Measurements from ENCODE around the gene PRDM16. TPM values are rescaled to one million over a fixed set of nuclear protein-coding genes. Genes with fewer than 3 reads are reported as not detected.

PRDM16 gene
- total RNA-seq, 1 experiment from 2014 or later, result 22.3 TPM

DNA sequence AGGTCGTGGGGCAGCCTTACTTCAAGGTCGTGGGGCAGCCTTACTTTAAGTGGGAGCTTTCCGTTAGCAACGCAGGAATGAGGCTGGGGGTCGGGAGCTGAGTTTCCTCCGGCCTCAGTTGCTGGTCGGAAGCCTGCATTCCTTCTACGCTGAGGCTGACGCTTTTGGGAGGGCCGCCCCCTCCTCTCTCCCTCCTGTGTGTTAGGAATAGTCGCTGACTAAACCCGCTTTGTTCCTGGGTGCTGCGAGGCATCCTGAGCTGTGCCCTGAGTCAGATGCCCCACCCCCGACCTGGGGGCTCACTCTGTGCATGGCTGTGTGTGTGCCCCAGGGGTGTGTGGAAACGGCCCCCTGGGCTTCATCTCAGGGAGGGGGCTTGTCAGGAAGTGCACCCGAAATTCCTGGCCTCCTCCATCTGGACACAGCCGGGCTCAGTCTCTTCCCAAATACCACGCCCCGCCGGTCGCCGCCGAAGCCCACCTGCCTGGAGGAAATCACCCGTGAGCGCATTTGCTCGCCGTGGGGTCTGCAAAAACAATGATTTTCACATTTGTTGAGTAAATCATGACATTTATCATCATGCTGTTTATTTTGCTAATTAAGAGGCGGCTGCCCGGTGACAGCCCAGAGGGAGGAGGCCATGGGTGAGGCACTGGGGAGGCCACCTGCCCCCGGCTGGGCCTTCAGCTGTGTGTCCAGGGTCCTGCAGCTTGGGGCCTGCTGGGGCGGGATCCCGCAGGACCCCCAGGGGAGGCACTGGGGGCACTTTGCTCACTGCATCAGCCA, 121.4 kb downstream of the PRDM16 start:
- POLR2A ChIA-PET, result no interaction called here

DNA sequence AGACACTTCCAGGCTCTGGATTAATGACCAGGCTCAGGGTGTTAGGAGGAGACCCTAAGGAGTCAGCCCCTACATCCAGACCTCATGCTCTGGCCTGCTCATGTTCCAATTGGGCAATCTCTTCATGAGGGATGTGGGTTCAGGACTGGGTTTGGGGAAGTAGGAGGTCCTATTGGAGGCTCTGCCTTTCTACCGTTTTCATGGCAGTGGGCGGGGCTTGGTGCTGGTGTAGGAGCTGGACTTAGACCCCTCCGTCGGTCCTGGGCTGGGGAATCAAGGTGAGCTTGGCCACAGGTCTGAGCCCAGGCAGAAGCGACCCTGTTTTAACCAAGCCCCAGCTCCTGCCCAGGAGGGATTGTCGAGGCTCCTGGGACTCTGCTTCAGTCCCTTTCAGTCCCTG, 123.4 kb downstream of the PRDM16 start:
- ChIA-PET POLR2A (no interaction called here), CTCF (no interaction called here)
- no peak for ATAC-seq
- Histone ChIP-seq H3K9me3 (ENCODE audit: control insufficient read depth, insufficient read depth, low read depth, low read length) (no peaks in the 10 kb centered on the region), H3K27ac (ENCODE audit: low read length) (no peak overlapping the region), H3K4me1 (ENCODE audit: control insufficient read depth, insufficient read depth, low read length) (no peaks in the 10 kb centered on the region; the same call in 1 of the 2 replicates), H3K4me3 (ENCODE audit: low read depth in 2 of 2, low read length in 2 of 2) (no peak overlapping the region), H3K36me3 (ENCODE audit: control insufficient read depth, insufficient read depth, low read length) (no peaks in the 10 kb centered on the region), H3K27me3 (ENCODE audit: control insufficient read depth, insufficient read depth, low read length) (no peaks in the 10 kb centered on the region)
- no peak for DNase-seq (ENCODE audit: low read depth, low spot score)
- intact Hi-C loops (cut with micrococcal nuclease; ENCODE audit: unreplicated experiment) (no loop called here), in situ Hi-C loops (cut with HindIII; ENCODE audit: low pct_unique_long_range_greater_than_20kb, low sequenced_read_pairs) (no loop called here)
- no TSS peak for BruUV-seq (replicated peaks)
- TF ChIP-seq, protein P1, sequence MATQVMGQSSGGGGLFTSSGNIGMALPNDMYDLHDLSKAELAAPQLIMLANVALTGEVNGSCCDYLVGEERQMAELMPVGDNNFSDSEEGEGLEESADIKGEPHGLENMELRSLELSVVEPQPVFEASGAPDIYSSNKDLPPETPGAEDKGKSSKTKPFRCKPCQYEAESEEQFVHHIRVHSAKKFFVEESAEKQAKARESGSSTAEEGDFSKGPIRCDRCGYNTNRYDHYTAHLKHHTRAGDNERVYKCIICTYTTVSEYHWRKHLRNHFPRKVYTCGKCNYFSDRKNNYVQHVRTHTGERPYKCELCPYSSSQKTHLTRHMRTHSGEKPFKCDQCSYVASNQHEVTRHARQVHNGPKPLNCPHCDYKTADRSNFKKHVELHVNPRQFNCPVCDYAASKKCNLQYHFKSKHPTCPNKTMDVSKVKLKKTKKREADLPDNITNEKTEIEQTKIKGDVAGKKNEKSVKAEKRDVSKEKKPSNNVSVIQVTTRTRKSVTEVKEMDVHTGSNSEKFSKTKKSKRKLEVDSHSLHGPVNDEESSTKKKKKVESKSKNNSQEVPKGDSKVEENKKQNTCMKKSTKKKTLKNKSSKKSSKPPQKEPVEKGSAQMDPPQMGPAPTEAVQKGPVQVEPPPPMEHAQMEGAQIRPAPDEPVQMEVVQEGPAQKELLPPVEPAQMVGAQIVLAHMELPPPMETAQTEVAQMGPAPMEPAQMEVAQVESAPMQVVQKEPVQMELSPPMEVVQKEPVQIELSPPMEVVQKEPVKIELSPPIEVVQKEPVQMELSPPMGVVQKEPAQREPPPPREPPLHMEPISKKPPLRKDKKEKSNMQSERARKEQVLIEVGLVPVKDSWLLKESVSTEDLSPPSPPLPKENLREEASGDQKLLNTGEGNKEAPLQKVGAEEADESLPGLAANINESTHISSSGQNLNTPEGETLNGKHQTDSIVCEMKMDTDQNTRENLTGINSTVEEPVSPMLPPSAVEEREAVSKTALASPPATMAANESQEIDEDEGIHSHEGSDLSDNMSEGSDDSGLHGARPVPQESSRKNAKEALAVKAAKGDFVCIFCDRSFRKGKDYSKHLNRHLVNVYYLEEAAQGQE (IDR thresholded peaks at IDR 0.05; ENCODE audit: insufficient read depth in 1 of 2, low read depth in 2 of 2, low read length in 1 of 2), result no peak
- TF ChIP-seq SIN3A (IDR thresholded peaks at IDR 0.05; ENCODE audit: borderline replicate concordance, insufficient read depth, low read depth, low read length) (no peak), TCF7L2 (IDR thresholded peaks at IDR 0.05; ENCODE audit: low read depth, low read length) (no peak), POLR2AphosphoS5 (IDR thresholded peaks at IDR 0.05; ENCODE audit: low read depth, low read length) (no peak)
- TF ChIP-seq, protein P2, sequence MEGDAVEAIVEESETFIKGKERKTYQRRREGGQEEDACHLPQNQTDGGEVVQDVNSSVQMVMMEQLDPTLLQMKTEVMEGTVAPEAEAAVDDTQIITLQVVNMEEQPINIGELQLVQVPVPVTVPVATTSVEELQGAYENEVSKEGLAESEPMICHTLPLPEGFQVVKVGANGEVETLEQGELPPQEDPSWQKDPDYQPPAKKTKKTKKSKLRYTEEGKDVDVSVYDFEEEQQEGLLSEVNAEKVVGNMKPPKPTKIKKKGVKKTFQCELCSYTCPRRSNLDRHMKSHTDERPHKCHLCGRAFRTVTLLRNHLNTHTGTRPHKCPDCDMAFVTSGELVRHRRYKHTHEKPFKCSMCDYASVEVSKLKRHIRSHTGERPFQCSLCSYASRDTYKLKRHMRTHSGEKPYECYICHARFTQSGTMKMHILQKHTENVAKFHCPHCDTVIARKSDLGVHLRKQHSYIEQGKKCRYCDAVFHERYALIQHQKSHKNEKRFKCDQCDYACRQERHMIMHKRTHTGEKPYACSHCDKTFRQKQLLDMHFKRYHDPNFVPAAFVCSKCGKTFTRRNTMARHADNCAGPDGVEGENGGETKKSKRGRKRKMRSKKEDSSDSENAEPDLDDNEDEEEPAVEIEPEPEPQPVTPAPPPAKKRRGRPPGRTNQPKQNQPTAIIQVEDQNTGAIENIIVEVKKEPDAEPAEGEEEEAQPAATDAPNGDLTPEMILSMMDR (IDR thresholded peaks at IDR 0.05), result no peak

More for the DNA sequence above, 121.4 kb downstream of the PRDM16 start:
- ATAC-seq, result no peak
- DNase-seq (ENCODE audit: low read depth, low spot score), result no peak
- in situ Hi-C loops (cut with HindIII; ENCODE audit: low pct_unique_long_range_greater_than_20kb, low sequenced_read_pairs), result no loop called here
- Histone ChIP-seq H3K27ac (ENCODE audit: low read length) (no peak overlapping the region), H3K36me3 (ENCODE audit: control insufficient read depth, insufficient read depth, low read length) (no peaks in the 10 kb centered on the region), H3K9me3 (ENCODE audit: control insufficient read depth, insufficient read depth, low read depth, low read length) (no peaks in the 10 kb centered on the region), H3K27me3 (ENCODE audit: control insufficient read depth, insufficient read depth, low read length) (no peaks in the 10 kb centered on the region), H3K4me1 (ENCODE audit: control insufficient read depth, insufficient read depth, low read length) (no peaks in the 10 kb centered on the region), H3K4me3 (ENCODE audit: low read depth in 2 of 2, low read length in 2 of 2) (no peak overlapping the region)
- no TSS peak for BruUV-seq (replicated peaks)
- TF ChIP-seq, protein P2 (IDR thresholded peaks at IDR 0.05), result no peak
- no peak for TF ChIP-seq POLR2AphosphoS5 (IDR thresholded peaks at IDR 0.05; ENCODE audit: low read depth, low read length)
- no peak for TF ChIP-seq TCF7L2 (IDR thresholded peaks at IDR 0.05; ENCODE audit: low read depth, low read length)
- TF ChIP-seq, protein P1 (IDR thresholded peaks at IDR 0.05; ENCODE audit: insufficient read depth in 1 of 2, low read depth in 2 of 2, low read length in 1 of 2), result no peak
- intact Hi-C loops (cut with micrococcal nuclease; ENCODE audit: unreplicated experiment), result no loop called here
- CTCF ChIA-PET, result no interaction called here
